OCI-LY7 (cell line): ENCODE results near the gene AVL9. TPM values are rescaled to one million over a fixed set of nuclear protein-coding genes. Genes with fewer than 3 reads are reported as not detected.

Experiments used
- BruUV-seq: library from RNA; stranded (reverse); fragments of 400-500 nt; replicated peaks from 2 replicates; lab custom pipeline; 2021; lab: Mats Ljungman, UMichigan
- CTCF ChIA-PET: fragments of 300-600 bp; sonication (Branson Sonifier 250); formaldehyde crosslinking; loops from one replicate; lab custom pipeline; 2022; ENCODE audit warnings: antibody characterized with exemption; ENCODE audit not compliant: unreplicated experiment; lab: Charles Lee
- POLR2A ChIA-PET: fragments of 300-600 bp; sonication (Branson Sonifier 250); formaldehyde crosslinking; loops from one replicate; lab custom pipeline; 2022; ENCODE audit warnings: antibody characterized with exemption; lab: Charles Lee
- DNase-seq: peaks from one replicate; pipeline ENCODE4 v3.0.0-alpha.2; 2015; ENCODE audit warnings: low spot score
- H2AFZ ChIP-seq: fragments of 200-600 bp; sonication (generic), shearing (Covaris generic); 2 replicates; pipeline ENCODE4 v1.6.1; 2014; ENCODE audit warnings: mild to moderate bottlenecking, antibody characterized with exemption, low read length, moderate library complexity
- H3K27ac ChIP-seq: fragments of 200-600 bp; sonication (generic); 2 replicates; pipeline ENCODE4 v1.5.1; 2014; ENCODE audit warnings: mixed run types, low read depth, mild to moderate bottlenecking, moderate library complexity, low read length, inconsistent platforms; ENCODE audit not compliant: poor library complexity, severe bottlenecking
- H3K36me3 ChIP-seq: fragments of 200-600 bp; sonication (generic); 2 replicates; pipeline ENCODE4 v1.6.1; 2014; ENCODE audit warnings: mild to moderate bottlenecking, antibody characterized with exemption, low read length, moderate library complexity, mixed read lengths; ENCODE audit not compliant: insufficient read depth
- H3K4me1 ChIP-seq: fragments of 200-600 bp; sonication (generic); 2 replicates; pipeline ENCODE4 v1.5.1; 2014; ENCODE audit warnings: mild to moderate bottlenecking, low read length; ENCODE audit not compliant: insufficient read depth, poor library complexity, severe bottlenecking
- H3K4me2 ChIP-seq: fragments of 200-600 bp; sonication (generic); 2 replicates; pipeline ENCODE4 v1.6.1; 2014; ENCODE audit warnings: mild to moderate bottlenecking, low read length
- H3K4me3 ChIP-seq: fragments of 200-600 bp; sonication (generic); 2 replicates; pipeline ENCODE4 v1.5.1; 2014; ENCODE audit warnings: mild to moderate bottlenecking, low read depth, low read length; ENCODE audit not compliant: poor library complexity, severe bottlenecking
- H3K79me2 ChIP-seq: fragments of 200-600 bp; sonication (generic); 2 replicates; pipeline ENCODE4 v1.6.1; 2016; ENCODE audit warnings: low read depth, mild to moderate bottlenecking, low read length, moderate library complexity, mixed read lengths; ENCODE audit not compliant: insufficient read depth
- H3K9me2 ChIP-seq: fragments of 200-600 bp; sonication (generic); 2 replicates; pipeline ENCODE4 v1.6.1; 2016; ENCODE audit warnings: mild to moderate bottlenecking, low read length, mixed read lengths; ENCODE audit not compliant: insufficient read depth
- H3K9me3 ChIP-seq: fragments of 200-600 bp; sonication (generic); 2 replicates; pipeline ENCODE4 v1.6.1; 2014; ENCODE audit warnings: mild to moderate bottlenecking, mixed run types, low read length, mixed read lengths
- H4K20me1 ChIP-seq: fragments of 200-600 bp; sonication (generic); 2 replicates; pipeline ENCODE4 v1.6.1; 2014; ENCODE audit warnings: mild to moderate bottlenecking, antibody characterized with exemption, low read length, moderate library complexity, mixed read lengths; ENCODE audit not compliant: insufficient read depth
- EZH2phosphoT487 ChIP-seq: fragments of 200-600 bp; sonication (generic); IDR thresholded peaks from 2 replicates; pipeline ENCODE4 v1.6.1; 2018; ENCODE audit warnings: low read depth, borderline replicate concordance, mild to moderate bottlenecking, mixed run types, antibody characterized with exemption, low read length, moderate library complexity, mixed read lengths
- intact Hi-C: fragments of 100-400 bp; cut with micrococcal nuclease; formaldehyde crosslinking; loops from one replicate; pipeline ENCODE4 v1.10.0; 2022; ENCODE audit not compliant: unreplicated experiment
- total RNA-seq, 2 experiments: library from RNA; depleted of rRNA in 1 of 2; stranded (reverse); fragments of >200 nt in 1 of 2; shearing (Covaris generic) in 1 of 2; gene quantifications; 2 replicates each; pipeline ENCODE4 v1.2.3, GENCODE V29; 2014 to 2022
- TF ChIP-seq, protein P1 (sequence below): fragments of 200-600 bp; sonication (generic); conservative IDR thresholded peaks from 2 replicates; pipeline ENCODE4 v1.5.1; 2014; ENCODE audit warnings: mild to moderate bottlenecking, antibody characterized with exemption, low read length, moderate library complexity, mixed read lengths

Gene AVL9
- total RNA-seq, 2 experiments from 2014 or later, result 36.6 to 54.9 TPM

DNA sequence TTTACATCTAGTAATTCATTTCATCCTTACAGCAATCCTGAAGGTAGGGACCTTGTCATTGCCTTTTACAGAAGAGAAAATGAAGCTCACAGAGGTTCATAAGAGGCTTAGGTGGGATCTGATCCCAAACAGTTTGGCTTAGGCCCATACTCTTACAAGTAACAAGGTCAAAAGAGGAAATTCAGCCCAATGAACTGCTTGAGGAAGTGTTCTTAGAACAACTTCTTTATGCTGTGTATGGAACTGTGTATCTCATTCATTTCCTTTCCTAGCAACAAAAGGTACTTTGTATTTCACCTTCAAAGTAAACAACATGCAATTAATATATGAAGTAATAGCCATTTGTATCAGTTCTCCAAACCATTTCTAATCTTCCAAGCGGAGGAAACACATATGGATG, 79.3 kb downstream of the AVL9 start:
- Histone ChIP-seq H3K9me3 (no peaks in the 10 kb centered on the region), H3K36me3 (peaks cover 73% of the 10 kb centered on the region), H3K9me2 (no peaks in the 10 kb centered on the region), H3K4me1 (no peaks in the 10 kb centered on the region), H3K4me2 (no peak overlapping the region), H4K20me1 (no peaks in the 10 kb centered on the region), H2AFZ (no peak overlapping the region), H3K27ac (no peak overlapping the region), H3K79me2 (no peaks in the 10 kb centered on the region), H3K4me3 (no peak overlapping the region)
- ChIA-PET CTCF (no interaction called here), POLR2A (interaction anchor here (0.7 to 1.1 kb wide), 2 partner anchors 85 to 922 kb away, joined by 3 read pairs; partner anchors contain the start of gene LSM5)
- DNase-seq, result no peak
- TF ChIP-seq, protein P1, sequence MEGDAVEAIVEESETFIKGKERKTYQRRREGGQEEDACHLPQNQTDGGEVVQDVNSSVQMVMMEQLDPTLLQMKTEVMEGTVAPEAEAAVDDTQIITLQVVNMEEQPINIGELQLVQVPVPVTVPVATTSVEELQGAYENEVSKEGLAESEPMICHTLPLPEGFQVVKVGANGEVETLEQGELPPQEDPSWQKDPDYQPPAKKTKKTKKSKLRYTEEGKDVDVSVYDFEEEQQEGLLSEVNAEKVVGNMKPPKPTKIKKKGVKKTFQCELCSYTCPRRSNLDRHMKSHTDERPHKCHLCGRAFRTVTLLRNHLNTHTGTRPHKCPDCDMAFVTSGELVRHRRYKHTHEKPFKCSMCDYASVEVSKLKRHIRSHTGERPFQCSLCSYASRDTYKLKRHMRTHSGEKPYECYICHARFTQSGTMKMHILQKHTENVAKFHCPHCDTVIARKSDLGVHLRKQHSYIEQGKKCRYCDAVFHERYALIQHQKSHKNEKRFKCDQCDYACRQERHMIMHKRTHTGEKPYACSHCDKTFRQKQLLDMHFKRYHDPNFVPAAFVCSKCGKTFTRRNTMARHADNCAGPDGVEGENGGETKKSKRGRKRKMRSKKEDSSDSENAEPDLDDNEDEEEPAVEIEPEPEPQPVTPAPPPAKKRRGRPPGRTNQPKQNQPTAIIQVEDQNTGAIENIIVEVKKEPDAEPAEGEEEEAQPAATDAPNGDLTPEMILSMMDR, result no peak
- TF ChIP-seq EZH2phosphoT487, result no peak
- BruUV-seq, result no TSS peak
- intact Hi-C loops, result loop anchor here (10.0 kb wide), 1 partner anchor 60 kb away; no protein-coding TSS in a partner anchor

DNA sequence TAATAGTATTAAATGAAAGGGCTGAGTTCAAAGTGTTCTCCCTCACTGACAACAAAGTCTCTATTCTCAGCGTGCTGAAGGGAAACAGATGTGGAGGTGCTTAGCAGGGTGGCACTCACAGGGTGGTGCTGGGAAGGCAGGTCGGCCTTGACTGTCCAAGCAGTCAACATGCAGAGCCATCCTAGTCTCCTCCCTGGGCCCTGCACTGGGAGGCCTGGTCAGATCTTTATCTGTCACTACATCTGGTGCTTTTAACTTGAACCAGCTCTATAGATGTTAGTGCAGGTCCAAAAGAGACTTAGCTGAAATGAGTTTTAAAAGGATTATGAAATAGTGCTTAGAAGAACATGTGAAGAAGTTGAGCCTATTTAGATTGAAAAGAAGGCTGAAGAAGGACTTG, 82.1 kb downstream of the AVL9 start:
- TF ChIP-seq, protein P1, result no peak
- no peak for TF ChIP-seq EZH2phosphoT487
- DNase-seq, result no peak
- ChIA-PET CTCF (no interaction called here), POLR2A (no interaction called here)
- intact Hi-C loops, result loop anchor here (10.0 kb wide), 1 partner anchor 57 kb away; no protein-coding TSS in a partner anchor
- peaks cover 91% of the 10 kb centered on the region for H3K36me3 ChIP-seq
- H3K79me2 ChIP-seq, result no peaks in the 10 kb centered on the region
- no peak overlapping the region for H3K4me2 ChIP-seq
- no TSS peak for BruUV-seq
- no peak overlapping the region for H2AFZ ChIP-seq
- H4K20me1 ChIP-seq, result no peaks in the 10 kb centered on the region
- no peak overlapping the region for H3K4me3 ChIP-seq
- no peaks in the 10 kb centered on the region for H3K9me2 ChIP-seq
- no peaks in the 10 kb centered on the region for H3K9me3 ChIP-seq
- no peak overlapping the region for H3K27ac ChIP-seq
- no peaks in the 10 kb centered on the region for H3K4me1 ChIP-seq

DNA sequence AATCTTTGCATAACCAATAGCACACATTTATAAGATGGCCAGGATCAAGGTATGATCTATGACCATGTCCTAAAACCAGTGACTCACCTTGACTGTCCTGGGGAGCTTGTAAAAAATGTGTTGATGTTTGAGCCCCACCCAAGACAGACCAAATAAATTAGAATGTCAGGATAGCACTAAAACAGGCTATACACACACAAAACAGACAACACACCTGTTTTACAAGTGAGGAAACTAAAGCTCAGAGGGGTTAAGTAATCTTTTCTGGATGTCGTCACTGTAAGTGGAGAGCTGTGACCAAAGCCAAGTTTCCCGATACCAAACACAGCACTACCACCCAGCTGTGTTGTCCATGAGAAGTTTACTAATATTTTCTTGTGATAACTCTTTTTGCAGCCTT, 84.5 kb downstream of the AVL9 start:
- H3K4me2 ChIP-seq, result no peak overlapping the region
- H3K4me1 ChIP-seq, result no peaks in the 10 kb centered on the region
- no peaks in the 10 kb centered on the region for H4K20me1 ChIP-seq
- no peaks in the 10 kb centered on the region for H3K9me3 ChIP-seq
- intact Hi-C loops, result loop anchor here (10.0 kb wide), 1 partner anchor 55 kb away; no protein-coding TSS in a partner anchor
- H3K4me3 ChIP-seq, result no peak overlapping the region
- no TSS peak for BruUV-seq
- H3K27ac ChIP-seq, result no peak overlapping the region
- no peak overlapping the region for H2AFZ ChIP-seq
- peaks cover 90% of the 10 kb centered on the region for H3K36me3 ChIP-seq
- H3K79me2 ChIP-seq, result no peaks in the 10 kb centered on the region
- no peaks in the 10 kb centered on the region for H3K9me2 ChIP-seq
- ChIA-PET POLR2A (interaction anchor here (0.6 to 1.3 kb wide), 2 partner anchors 29 to 34 kb away, joined by 3 to 5 read pairs; no protein-coding TSS in a partner anchor), CTCF (no interaction called here)
- no peak for DNase-seq
- TF ChIP-seq EZH2phosphoT487, result no peak
- TF ChIP-seq, protein P1, result no peak
